Natural killer cell (primary cell): ENCODE data around the gene FXYD5. TPM values are rescaled to one million over a fixed set of nuclear protein-coding genes. Genes with fewer than 3 reads are reported as not detected.
"Not testable (repeated sequence)": the region's sequence is repeated elsewhere in the genome, so short reads cannot be mapped to it uniquely, and the experiment has no call there.

Experiments
- ATAC-seq, 3 donors: fragments of 150-1000 bp in 2 of 3; fragments of 200-7000 bp in 1 of 3; cut with Tn5 transposase; 1 replicate in 1 of 3; 2 replicates in 2 of 3; pipeline ENCODE4 v1.10.0; 2021; ENCODE audit warnings: mild to moderate bottlenecking in 2 of 3, moderate library complexity in 2 of 3
- DNase-seq, 2 donors: peaks; one replicate each; pipeline versions ENCODE4 v3.0.0 to v3.0.0-alpha.2; 2013 to 2021; ENCODE audit warnings: mixed read lengths in 1 of 2
- H3K27ac ChIP-seq: one replicate; pipeline ENCODE4 v1.5.1; 2013; ENCODE audit warnings: mild to moderate bottlenecking, low read length
- H3K27me3 ChIP-seq: one replicate; pipeline ENCODE4 v1.6.1; 2013; ENCODE audit warnings: low read length; ENCODE audit not compliant: control insufficient read depth, insufficient read depth
- H3K36me3 ChIP-seq: one replicate; pipeline ENCODE4 v1.6.1; 2013; ENCODE audit warnings: low read length; ENCODE audit not compliant: control insufficient read depth, insufficient read depth
- H3K4me1 ChIP-seq: one replicate; pipeline ENCODE4 v1.6.1; 2013; ENCODE audit warnings: low read length; ENCODE audit not compliant: control insufficient read depth, insufficient read depth
- H3K4me3 ChIP-seq: one replicate; pipeline ENCODE4 v1.5.1; 2013; ENCODE audit warnings: low read length
- H3K9me3 ChIP-seq: one replicate; pipeline ENCODE4 v1.6.1; 2013; ENCODE audit warnings: low read length; ENCODE audit not compliant: control insufficient read depth, insufficient read depth
- H3K27ac Mint-ChIP-seq, 2 donors: one replicate each; pipeline ENCODE4 v1.8.0; 2022; ENCODE audit warnings: mild to moderate bottlenecking in 2 of 2, mixed read lengths in 2 of 2, moderate library complexity in 1 of 2
- H3K27me3 Mint-ChIP-seq, 2 donors: one replicate each; pipeline ENCODE4 v1.8.0; 2022; ENCODE audit warnings: low read depth in 2 of 2, mixed read lengths in 2 of 2
- H3K36me3 Mint-ChIP-seq: one replicate; pipeline ENCODE4 v1.8.0; 2022; ENCODE audit warnings: mixed read lengths
- H3K4me1 Mint-ChIP-seq, 2 donors: one replicate each; pipeline ENCODE4 v1.8.0; 2022; ENCODE audit warnings: mixed read lengths in 2 of 2
- H3K4me3 Mint-ChIP-seq: one replicate; pipeline ENCODE4 v1.8.0; 2022; ENCODE audit warnings: mild to moderate bottlenecking, moderate library complexity, mixed read lengths
- H3K9me3 Mint-ChIP-seq, 2 donors: one replicate each; pipeline ENCODE4 v1.8.0; 2022; ENCODE audit warnings: mixed read lengths in 2 of 2
- WGBS: methylation state at CpG from one replicate; pipeline ENCODE4 v1.1.7; 2013; ENCODE audit warnings: missing lambda C conversion rate; ENCODE audit not compliant: insufficient coverage; 5-methylcytosine and 5-hydroxymethylcytosine counted together
- intact Hi-C: fragments of 100-400 bp; cut with micrococcal nuclease; formaldehyde crosslinking; loops from one replicate; pipeline ENCODE4 v1.14.2; 2022
- total RNA-seq, 4 donors: library from RNA; stranded (reverse); fragments of 120-200 nt in 1 of 4; gene quantifications; one replicate each; pipeline versions ENCODE4 v1.2.3 to v1.2.4, GENCODE V29; 2013 to 2022
- TF ChIP-seq, protein P1 (sequence below): fragments of 200-600 bp; IDR thresholded peaks from one replicate; pipeline ENCODE4 v1.8.0; 2022; ENCODE audit warnings: antibody characterized with exemption

The FXYD5 gene
- total RNA-seq, 3 donors from 2014 or later (not counting 1 experiment from before 2014, with no cell fraction given), result 226 to 270 (median 231) TPM

DNA sequence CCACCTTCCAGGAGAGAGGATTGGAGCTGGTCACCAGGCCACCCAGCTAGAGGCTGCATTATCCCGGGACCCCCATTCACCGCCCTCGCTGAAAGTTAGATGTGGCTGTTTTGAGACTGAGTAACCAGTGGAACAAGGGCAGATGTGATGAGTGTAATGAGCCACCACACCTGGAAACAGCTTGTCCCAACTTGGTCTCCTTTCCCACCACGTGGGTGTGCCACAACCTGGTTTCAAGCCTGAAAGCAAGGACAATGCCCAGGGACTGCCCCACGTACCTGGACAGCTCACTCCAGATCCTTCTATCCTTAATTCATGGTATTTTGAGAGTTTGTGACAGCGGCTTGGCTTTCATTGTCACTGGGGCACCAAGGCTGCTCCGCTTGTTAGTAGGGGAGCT is 26.7 kb upstream of the FXYD5 start:
- no peaks in the 10 kb centered on the region for H3K9me3 ChIP-seq
- intact Hi-C loops, result no loop called here
- H3K4me1 Mint-ChIP-seq, result peaks cover 14 to 19% of the 10 kb centered on the region in 2 donors
- no peaks in the 10 kb centered on the region for H3K27me3 ChIP-seq
- peaks cover 0 to 5% of the 10 kb centered on the region in 2 donors for H3K27me3 Mint-ChIP-seq
- H3K4me3 Mint-ChIP-seq, result no peak overlapping the region
- H3K4me3 ChIP-seq, result no peak overlapping the region
- TF ChIP-seq, protein P1, sequence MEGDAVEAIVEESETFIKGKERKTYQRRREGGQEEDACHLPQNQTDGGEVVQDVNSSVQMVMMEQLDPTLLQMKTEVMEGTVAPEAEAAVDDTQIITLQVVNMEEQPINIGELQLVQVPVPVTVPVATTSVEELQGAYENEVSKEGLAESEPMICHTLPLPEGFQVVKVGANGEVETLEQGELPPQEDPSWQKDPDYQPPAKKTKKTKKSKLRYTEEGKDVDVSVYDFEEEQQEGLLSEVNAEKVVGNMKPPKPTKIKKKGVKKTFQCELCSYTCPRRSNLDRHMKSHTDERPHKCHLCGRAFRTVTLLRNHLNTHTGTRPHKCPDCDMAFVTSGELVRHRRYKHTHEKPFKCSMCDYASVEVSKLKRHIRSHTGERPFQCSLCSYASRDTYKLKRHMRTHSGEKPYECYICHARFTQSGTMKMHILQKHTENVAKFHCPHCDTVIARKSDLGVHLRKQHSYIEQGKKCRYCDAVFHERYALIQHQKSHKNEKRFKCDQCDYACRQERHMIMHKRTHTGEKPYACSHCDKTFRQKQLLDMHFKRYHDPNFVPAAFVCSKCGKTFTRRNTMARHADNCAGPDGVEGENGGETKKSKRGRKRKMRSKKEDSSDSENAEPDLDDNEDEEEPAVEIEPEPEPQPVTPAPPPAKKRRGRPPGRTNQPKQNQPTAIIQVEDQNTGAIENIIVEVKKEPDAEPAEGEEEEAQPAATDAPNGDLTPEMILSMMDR, result no peak
- H3K9me3 Mint-ChIP-seq, result peaks cover 0 to 4% of the 10 kb centered on the region in 2 donors
- H3K36me3 ChIP-seq, result no peaks in the 10 kb centered on the region
- peaks cover 11% of the 10 kb centered on the region for H3K4me1 ChIP-seq
- DNase-seq, result no peak
- ATAC-seq, result no peak
- no peak overlapping the region for H3K27ac ChIP-seq
- WGBS, result 88% methylated on average over 7 of the region's 7 CpGs
- H3K27ac Mint-ChIP-seq, result no peak overlapping the region
- no peaks in the 10 kb centered on the region for H3K36me3 Mint-ChIP-seq

DNA sequence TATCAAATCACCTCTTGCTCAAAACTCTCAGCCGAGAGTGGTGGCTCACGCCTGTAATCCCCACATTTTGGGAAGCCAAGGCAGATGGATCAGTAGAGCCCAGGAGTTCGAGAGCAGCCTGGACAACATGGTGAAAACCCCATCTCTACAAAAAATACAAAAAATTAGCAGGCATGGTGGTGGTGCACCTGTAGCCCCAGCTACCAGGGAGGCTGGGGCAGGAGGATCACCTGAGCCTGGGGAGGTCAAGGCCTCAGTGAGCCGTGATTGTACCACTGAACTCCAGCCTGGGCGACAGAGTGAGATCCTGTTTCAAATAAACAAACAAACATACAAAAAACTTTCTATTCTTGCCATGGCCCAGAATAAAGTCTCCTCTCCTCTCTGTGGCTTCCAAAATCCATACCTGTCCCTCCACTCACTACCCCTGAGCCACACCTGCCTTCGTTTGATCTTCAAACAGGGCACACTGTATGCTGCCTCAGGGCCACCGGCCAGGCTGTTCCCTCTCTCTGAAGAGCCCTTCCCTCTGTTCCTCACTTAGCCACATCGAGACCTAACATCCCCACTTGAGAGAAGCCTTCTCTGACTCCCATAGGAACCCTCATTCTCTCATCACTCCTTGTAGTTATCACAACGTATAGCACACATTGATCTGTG is 26.0 kb upstream of the FXYD5 start:
- no peaks in the 10 kb centered on the region for H3K9me3 ChIP-seq
- Mint-ChIP-seq H3K9me3 (peaks cover 0 to 4% of the 10 kb centered on the region in 2 donors), H3K36me3 (no peaks in the 10 kb centered on the region), H3K4me1 (peaks cover 14 to 19% of the 10 kb centered on the region in 2 donors), H3K4me3 (no peak overlapping the region), H3K27ac (no peak overlapping the region), H3K27me3 (peaks cover 0 to 5% of the 10 kb centered on the region in 2 donors)
- no peak overlapping the region for H3K27ac ChIP-seq
- H3K36me3 ChIP-seq, result no peaks in the 10 kb centered on the region
- intact Hi-C loops, result no loop called here
- H3K4me1 ChIP-seq, result peaks cover 11% of the 10 kb centered on the region
- ATAC-seq, result no peak
- H3K4me3 ChIP-seq, result no peak overlapping the region
- TF ChIP-seq, protein P1, result no peak
- no peak for DNase-seq
- WGBS, result 85% methylated on average over 9 of the region's 9 CpGs
- no peaks in the 10 kb centered on the region for H3K27me3 ChIP-seq

DNA sequence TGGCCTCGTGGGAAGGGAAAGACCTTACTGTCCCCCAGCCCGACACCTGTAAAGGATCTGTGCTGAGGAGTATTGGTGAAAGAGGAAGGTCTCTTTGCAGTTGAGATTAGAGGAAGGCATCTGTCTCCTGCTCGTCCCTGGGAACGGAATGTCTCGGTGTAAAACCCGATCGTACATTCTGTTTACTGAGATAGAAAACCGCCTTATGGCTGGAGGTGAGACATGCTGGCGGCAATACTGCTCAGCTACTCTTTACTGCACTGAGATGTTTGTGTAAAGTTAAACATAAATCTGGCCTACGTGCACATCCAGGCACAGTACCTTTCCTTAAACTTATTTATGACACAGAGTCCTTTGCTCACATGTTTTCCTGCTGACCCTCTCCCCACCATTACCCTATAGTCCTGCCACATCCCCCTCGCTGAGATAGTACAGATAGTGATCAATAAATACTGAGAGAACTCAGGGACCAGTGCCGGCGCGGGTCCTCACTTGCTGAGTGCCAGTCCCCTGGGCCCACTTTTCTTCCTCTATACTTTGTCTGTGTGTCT is 24.7 kb upstream of the FXYD5 start:
- H3K27me3 ChIP-seq, H3K9me3 ChIP-seq, H3K4me1 Mint-ChIP-seq, intact Hi-C loops, H3K27ac ChIP-seq, H3K36me3 Mint-ChIP-seq, H3K4me3 Mint-ChIP-seq, H3K4me3 ChIP-seq, H3K36me3 ChIP-seq, H3K27ac Mint-ChIP-seq, H3K27me3 Mint-ChIP-seq, ATAC-seq, H3K4me1 ChIP-seq, DNase-seq, H3K9me3 Mint-ChIP-seq: not testable (repeated sequence)
- WGBS, result 69% methylated on average over 14 of the region's 14 CpGs

DNA sequence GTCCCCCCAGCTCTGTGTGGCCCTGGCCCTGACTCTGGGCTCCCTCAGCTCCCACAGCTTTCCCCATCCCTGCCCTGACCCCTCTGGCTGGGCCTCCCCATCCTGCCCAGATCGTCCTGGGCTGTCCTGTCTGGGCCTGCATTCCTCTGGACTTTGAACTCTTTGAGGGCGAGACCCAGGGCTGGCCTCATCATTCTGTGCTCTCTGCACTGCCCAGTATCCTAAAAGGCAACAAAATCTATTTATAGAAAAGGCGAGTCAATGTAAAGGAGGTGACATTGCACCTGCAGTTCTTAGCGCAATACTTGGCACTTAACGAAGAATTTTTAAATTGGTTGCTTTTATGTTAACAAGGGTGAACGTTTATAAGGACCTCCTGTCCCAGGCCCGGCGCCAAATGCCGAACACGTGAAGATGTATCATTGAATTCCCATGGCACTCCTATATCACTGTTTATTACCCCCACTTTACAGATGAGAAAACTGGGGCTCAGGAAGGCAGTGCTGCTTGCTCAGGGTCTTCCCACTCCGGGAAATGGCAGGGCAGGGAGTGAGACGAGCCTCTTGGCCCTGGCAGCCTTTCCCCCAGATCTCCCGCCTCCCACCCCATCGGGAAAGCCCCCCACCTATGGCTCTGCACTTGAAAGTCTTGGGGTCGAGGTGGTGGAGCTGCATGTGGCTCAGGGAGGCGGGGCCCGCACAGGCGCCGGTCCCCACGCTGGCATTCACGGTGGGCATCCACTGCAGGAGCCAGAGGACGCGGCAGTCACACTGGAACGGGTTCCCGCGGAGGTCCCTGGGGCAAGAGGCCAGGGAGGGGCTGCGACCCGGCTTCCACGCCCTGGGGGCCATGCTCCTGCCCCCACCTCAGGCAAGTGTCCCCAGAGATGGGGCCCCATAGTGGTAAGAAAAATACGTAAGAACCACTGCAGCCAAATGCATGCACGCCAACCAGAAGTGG is 23.5 kb upstream of the FXYD5 start:
- H3K27me3 ChIP-seq, result no peaks in the 10 kb centered on the region
- Mint-ChIP-seq H3K36me3 (no peaks in the 10 kb centered on the region), H3K27me3 (peaks cover 0 to 3% of the 10 kb centered on the region in 2 donors), H3K27ac (no peak overlapping the region), H3K9me3 (peaks cover 0 to 4% of the 10 kb centered on the region in 2 donors), H3K4me3 (no peak overlapping the region), H3K4me1 (no peaks in the 10 kb centered on the region)
- peaks cover 4% of the 10 kb centered on the region for H3K4me1 ChIP-seq
- no peaks in the 10 kb centered on the region for H3K36me3 ChIP-seq
- TF ChIP-seq, protein P1, result no peak
- no peak overlapping the region for H3K4me3 ChIP-seq
- no peak for ATAC-seq
- H3K9me3 ChIP-seq, result no peaks in the 10 kb centered on the region
- WGBS, result 87% methylated on average over 31 of the region's 31 CpGs
- DNase-seq, result no peak
- no peak overlapping the region for H3K27ac ChIP-seq
- intact Hi-C loops, result no loop called here
